ENCODE results near the gene EML2.
"Not testable (repeated sequence)": the region's sequence is repeated elsewhere in the genome, so short reads cannot be mapped to it uniquely, and the experiment has no call there.

Gene EML2

GRCh38 chr19:45638930-45639729 lies at the start of gene EML2:
TSS of gene EML2 (minus strand) at chr19:45639397. CDS start at chr19:45639376, 21 bp downstream.
- Histone ChIP-seq H3K27me3 (ENCODE audit: low read depth) (no peaks in the 10 kb centered on the region), H3K9me3 (no peaks in the 10 kb centered on the region), H3K4me3 (peak within 1 kb of the TSS; percentile 43), H3K36me3 (replicated peaks) (no peaks in the 10 kb centered on the region; the same call in 1 of the 2 replicates), H3K4me1 (peaks cover 30% of the 10 kb centered on the region)
- peak; percentile 69 to 83 for DNase-seq (ENCODE audit: low spot score in 2 of 2)
- in situ Hi-C loops (cut with MboI; ENCODE audit: low sequenced_read_pairs) = no loop called here

- Histone ChIP-seq H3K36me3 (replicated peaks) (peaks cover 59% of the 10 kb centered on the region), H3K4me3 (no peak overlapping the region), H3K4me1 (no peaks in the 10 kb centered on the region; the same call in 1 of the 2 replicates), H3K9me3 (no peaks in the 10 kb centered on the region), H3K27me3 (ENCODE audit: low read depth) (no peaks in the 10 kb centered on the region)
- in situ Hi-C loops (cut with MboI; ENCODE audit: low sequenced_read_pairs) = no loop called here
- DNase-seq (ENCODE audit: low spot score in 2 of 2) = no peak
Measured at GRCh38 chr19:45687599-45687998, 48.4 kb upstream of the EML2 start.

- H3K9me3 ChIP-seq; DNase-seq (ENCODE audit: low spot score in 2 of 2); H3K27me3 ChIP-seq (ENCODE audit: low read depth); H3K4me1 ChIP-seq; H3K4me3 ChIP-seq; in situ Hi-C loops (cut with MboI; ENCODE audit: low sequenced_read_pairs): not testable (repeated sequence)
- peaks cover 62% of the 10 kb centered on the region for H3K36me3 ChIP-seq (replicated peaks)
Measured at GRCh38 chr19:45685045-45685444, 45.8 kb upstream of the EML2 start.

DNA sequence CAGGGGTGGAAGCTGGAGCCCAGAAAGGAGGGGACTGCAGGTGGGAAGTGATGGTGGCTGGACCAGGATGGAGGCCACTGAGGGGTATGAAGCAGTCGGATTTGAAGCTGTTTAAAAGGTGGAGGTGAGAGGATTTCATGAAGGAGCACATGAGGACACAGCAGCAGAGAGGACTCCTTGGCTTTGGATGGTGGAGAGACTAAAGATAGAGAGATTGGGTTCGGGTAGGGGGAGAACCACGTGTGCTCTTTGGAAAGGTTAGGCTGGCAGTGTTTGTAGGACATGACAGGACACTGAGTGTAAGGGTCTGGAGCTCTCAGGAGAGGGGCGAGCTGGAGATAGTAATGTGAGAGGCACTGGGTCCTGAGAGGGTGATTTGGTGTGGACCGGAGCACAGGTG lies 43.7 kb upstream of the EML2 start:
- no peaks in the 10 kb centered on the region for H3K27me3 ChIP-seq (ENCODE audit: low read depth)
- H3K9me3 ChIP-seq = no peaks in the 10 kb centered on the region
- peaks cover 42% of the 10 kb centered on the region for H3K36me3 ChIP-seq (replicated peaks)
- no peak overlapping the region for H3K4me3 ChIP-seq
- no peaks in the 10 kb centered on the region for H3K4me1 ChIP-seq
- no peak for DNase-seq (ENCODE audit: low spot score in 2 of 2)
- in situ Hi-C loops (cut with MboI; ENCODE audit: low sequenced_read_pairs) = no loop called here

GRCh38 chr19:45682117-45682516 lies 42.9 kb upstream of the EML2 start:
- H3K9me3 ChIP-seq = no peaks in the 10 kb centered on the region
- no peak overlapping the region for H3K4me3 ChIP-seq
- in situ Hi-C loops (cut with MboI; ENCODE audit: low sequenced_read_pairs) = no loop called here
- H3K36me3 ChIP-seq (replicated peaks) = peaks cover 34% of the 10 kb centered on the region
- no peaks in the 10 kb centered on the region for H3K4me1 ChIP-seq
- no peaks in the 10 kb centered on the region for H3K27me3 ChIP-seq (ENCODE audit: low read depth)
- DNase-seq (ENCODE audit: low spot score in 2 of 2) = no peak

DNA sequence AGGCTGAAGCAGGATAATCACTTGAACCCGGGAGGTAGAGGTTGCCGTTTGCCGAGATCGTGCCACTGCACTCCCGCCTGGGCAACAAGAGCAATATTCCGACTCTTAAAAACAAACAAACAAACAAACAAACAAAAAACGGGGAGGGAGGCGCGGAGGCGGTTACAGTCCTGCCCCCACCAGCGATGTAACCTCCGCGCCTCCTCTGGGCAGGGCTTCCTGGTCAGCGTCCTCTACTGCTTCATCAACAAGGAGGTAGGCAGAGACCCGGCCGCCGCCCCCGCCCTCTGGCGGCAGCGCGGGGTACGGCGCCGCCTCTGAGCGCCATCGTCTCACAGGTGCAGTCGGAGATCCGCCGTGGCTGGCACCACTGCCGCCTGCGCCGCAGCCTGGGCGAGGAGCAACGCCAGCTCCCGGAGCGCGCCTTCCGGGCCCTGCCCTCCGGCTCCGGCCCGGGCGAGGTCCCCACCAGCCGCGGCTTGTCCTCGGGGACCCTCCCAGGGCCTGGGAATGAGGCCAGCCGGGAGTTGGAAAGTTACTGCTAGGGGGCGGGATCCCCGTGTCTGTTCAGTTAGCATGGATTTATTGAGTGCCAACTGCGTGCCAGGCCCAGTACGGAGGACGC lies 42.3 kb upstream of the EML2 start:
- H3K36me3 ChIP-seq (replicated peaks) = peaks cover 28% of the 10 kb centered on the region
- no peaks in the 10 kb centered on the region for H3K9me3 ChIP-seq
- H3K4me3 ChIP-seq = peak overlapping the region; percentile 10
- H3K4me1 ChIP-seq = no peaks in the 10 kb centered on the region
- in situ Hi-C loops (cut with MboI; ENCODE audit: low sequenced_read_pairs) = no loop called here
- peak; percentile 74 to 87 for DNase-seq (ENCODE audit: low spot score in 2 of 2)
- no peaks in the 10 kb centered on the region for H3K27me3 ChIP-seq (ENCODE audit: low read depth)

DNA sequence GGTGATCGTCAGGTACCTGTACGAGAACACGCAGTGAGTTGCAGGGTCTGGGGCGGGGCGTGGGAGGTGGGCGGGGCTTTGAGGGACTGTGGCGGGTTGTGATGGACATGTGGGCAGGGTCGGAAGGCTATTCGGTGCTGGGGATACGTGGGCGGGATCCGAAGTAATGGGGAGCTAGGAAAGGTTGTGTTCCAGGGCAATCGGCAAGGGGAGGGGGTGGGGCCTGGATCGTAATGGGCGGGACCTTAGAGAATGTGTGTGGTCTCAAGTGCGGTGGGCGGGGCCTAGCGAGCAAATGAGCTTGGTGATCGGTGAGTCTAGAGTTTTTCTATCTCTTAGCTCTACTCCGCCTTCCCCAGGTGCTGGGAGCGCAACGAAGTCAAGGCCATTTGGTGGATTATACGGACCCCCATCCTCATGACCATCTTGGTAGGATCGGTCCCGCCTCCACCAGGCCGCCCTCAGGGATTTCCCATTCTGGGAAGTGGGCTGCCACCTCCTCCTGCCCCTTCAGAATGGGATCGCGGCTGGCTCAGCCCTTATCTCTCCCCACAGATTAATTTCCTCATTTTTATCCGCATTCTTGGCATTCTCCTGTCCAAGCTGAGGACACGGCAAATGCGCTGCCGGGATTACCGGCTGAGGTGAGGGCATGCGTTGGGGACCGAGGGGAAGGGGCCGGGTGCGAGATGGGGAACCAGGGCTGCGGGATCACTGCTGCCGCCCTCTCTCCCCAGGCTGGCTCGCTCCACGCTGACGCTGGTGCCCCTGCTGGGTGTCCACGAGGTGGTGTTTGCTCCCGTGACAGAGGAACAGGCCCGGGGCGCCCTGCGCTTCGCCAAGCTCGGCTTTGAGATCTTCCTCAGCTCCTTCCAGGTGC lies 38.4 kb upstream of the EML2 start:
- in situ Hi-C loops (cut with MboI; ENCODE audit: low sequenced_read_pairs) = no loop called here
- peak in 1 of 2 experiments; percentile 48 for DNase-seq (ENCODE audit: low spot score in 2 of 2)
- no peaks in the 10 kb centered on the region for H3K9me3 ChIP-seq
- no peaks in the 10 kb centered on the region for H3K4me1 ChIP-seq
- peaks cover 3% of the 10 kb centered on the region; the same call in 1 of the 2 replicates for H3K36me3 ChIP-seq (replicated peaks)
- no peak overlapping the region for H3K4me3 ChIP-seq
- no peaks in the 10 kb centered on the region for H3K27me3 ChIP-seq (ENCODE audit: low read depth)

- in situ Hi-C loops (cut with MboI; ENCODE audit: low sequenced_read_pairs) = no loop called here
- Histone ChIP-seq H3K9me3 (no peaks in the 10 kb centered on the region), H3K4me1 (no peaks in the 10 kb centered on the region), H3K27me3 (ENCODE audit: low read depth) (no peaks in the 10 kb centered on the region), H3K4me3 (no peak overlapping the region), H3K36me3 (replicated peaks) (peaks cover under 1% of the 10 kb centered on the region; the same call in 1 of the 2 replicates)
- DNase-seq (ENCODE audit: low spot score in 2 of 2) = no peak
Measured at GRCh38 chr19:45676851-45677263, 37.7 kb upstream of the EML2 start.

DNA sequence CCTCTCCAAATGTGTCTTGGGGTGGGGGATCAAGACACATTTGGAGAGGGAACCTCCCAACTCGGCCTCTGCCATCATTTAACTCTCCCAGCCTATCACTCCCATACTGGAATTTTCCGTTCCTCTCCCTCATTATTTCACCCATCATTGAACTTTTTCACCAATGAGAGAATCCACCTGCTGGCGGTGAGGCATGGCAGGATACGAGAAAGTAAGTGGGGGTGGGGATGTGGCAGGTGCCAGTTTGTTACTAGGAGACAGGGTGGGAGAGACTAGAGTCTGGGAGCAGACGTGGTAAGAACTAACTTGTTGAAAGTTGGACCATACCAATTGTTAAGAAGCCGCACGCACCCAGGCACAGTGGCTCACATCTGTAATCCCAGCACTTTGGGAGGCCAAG lies 35.7 kb upstream of the EML2 start:
- no peak for DNase-seq (ENCODE audit: low spot score in 2 of 2)
- in situ Hi-C loops (cut with MboI; ENCODE audit: low sequenced_read_pairs) = no loop called here
- no peaks in the 10 kb centered on the region for H3K9me3 ChIP-seq
- peaks cover 5% of the 10 kb centered on the region for H3K4me1 ChIP-seq
- no peaks in the 10 kb centered on the region for H3K27me3 ChIP-seq (ENCODE audit: low read depth)
- H3K4me3 ChIP-seq = no peak overlapping the region
- no peaks in the 10 kb centered on the region; the same call in 1 of the 2 replicates for H3K36me3 ChIP-seq (replicated peaks)

GRCh38 chr19:45670670-45671453 lies 31.7 kb upstream of the EML2 start:
- no peaks in the 10 kb centered on the region for H3K36me3 ChIP-seq (replicated peaks)
- H3K27me3 ChIP-seq (ENCODE audit: low read depth) = no peaks in the 10 kb centered on the region
- H3K4me3 ChIP-seq = peak overlapping the region; percentile 36
- H3K4me1 ChIP-seq = peaks cover 11% of the 10 kb centered on the region
- H3K9me3 ChIP-seq = no peaks in the 10 kb centered on the region
- in situ Hi-C loops (cut with MboI; ENCODE audit: low sequenced_read_pairs) = no loop called here
- peak; percentile 91 to 99 for DNase-seq (ENCODE audit: low spot score in 2 of 2)

DNA sequence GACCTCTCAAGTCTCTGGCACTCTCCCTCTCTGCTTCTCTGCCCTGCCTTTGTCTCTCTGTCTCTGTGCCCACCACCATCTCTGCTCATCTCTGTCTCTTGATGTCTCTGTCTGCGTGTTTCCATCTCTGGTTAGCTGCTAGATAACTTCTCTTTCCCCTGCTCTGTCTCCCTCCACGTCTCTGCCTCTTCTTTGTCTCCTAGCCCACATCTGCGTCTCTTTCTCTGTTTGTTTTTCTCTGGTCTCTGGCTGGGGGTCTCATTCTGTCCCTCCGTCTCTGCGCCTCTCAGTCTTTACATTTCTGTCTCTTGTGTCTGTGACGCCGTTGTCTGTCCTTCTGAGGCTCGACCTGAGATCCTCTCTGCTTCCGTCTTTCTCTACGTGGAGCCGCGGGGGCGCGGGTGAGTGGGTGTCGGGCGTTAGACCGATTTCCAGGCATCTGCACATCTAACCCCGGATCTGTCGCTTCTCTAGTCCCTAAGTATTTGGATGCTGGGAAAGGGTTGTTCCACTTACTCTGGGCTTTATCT lies 29.2 kb upstream of the EML2 start:
- peak overlapping the region; percentile 36 for H3K4me3 ChIP-seq
- in situ Hi-C loops (cut with MboI; ENCODE audit: low sequenced_read_pairs) = no loop called here
- no peaks in the 10 kb centered on the region for H3K9me3 ChIP-seq
- no peak for DNase-seq (ENCODE audit: low spot score in 2 of 2)
- no peaks in the 10 kb centered on the region for H3K36me3 ChIP-seq (replicated peaks)
- peaks cover 11% of the 10 kb centered on the region for H3K4me1 ChIP-seq
- H3K27me3 ChIP-seq (ENCODE audit: low read depth) = no peaks in the 10 kb centered on the region

- no peaks in the 10 kb centered on the region for H3K36me3 ChIP-seq (replicated peaks)
- H3K4me3 ChIP-seq = peak within 1 kb of the TSS; percentile 36
- no peaks in the 10 kb centered on the region for H3K9me3 ChIP-seq
- DNase-seq (ENCODE audit: low spot score in 2 of 2) = peak in 1 of 2 experiments; percentile 89
- peaks cover 11% of the 10 kb centered on the region for H3K4me1 ChIP-seq
- H3K27me3 ChIP-seq (ENCODE audit: low read depth) = no peaks in the 10 kb centered on the region
- in situ Hi-C loops (cut with MboI; ENCODE audit: low sequenced_read_pairs) = no loop called here
Measured at GRCh38 chr19:45667620-45668341, 28.6 kb upstream of the EML2 start, which contains the start of gene GIPR. TSS of gene GIPR (plus strand) at chr19:45668221. CDS start at chr19:45669521, 1,300 bp downstream.

All from HAP-1 (cell line).